Measurements from ENCODE around the gene TOP3A.
"Not testable (repeated sequence)": the region's sequence is repeated elsewhere in the genome, so short reads cannot be mapped to it uniquely, and the experiment has no call there.

Gene TOP3A

GRCh38 chr17:18323507-18324139, 8.8 kb upstream of the TOP3A start:
- no peak for DNase-seq (ENCODE audit: low read depth in 1 of 2, low spot score in 1 of 2)

GRCh38 chr17:18323007-18323406, 8.2 kb upstream of the TOP3A start:
- DNase-seq (ENCODE audit: low read depth in 1 of 2, low spot score in 1 of 2) = no peak

- no peak for DNase-seq (ENCODE audit: low read depth in 1 of 2, low spot score in 1 of 2)
These were observed 7.7 kb upstream of the TOP3A start for GRCh38 chr17:18322522-18322921.

GRCh38 chr17:18321309-18321708, 6.5 kb upstream of the TOP3A start:
- DNase-seq (ENCODE audit: low read depth in 1 of 2, low spot score in 1 of 2) = no peak

- no peak for DNase-seq (ENCODE audit: low read depth in 1 of 2, low spot score in 1 of 2)
These were observed 5.5 kb upstream of the TOP3A start for GRCh38 chr17:18320301-18320700.

DNA sequence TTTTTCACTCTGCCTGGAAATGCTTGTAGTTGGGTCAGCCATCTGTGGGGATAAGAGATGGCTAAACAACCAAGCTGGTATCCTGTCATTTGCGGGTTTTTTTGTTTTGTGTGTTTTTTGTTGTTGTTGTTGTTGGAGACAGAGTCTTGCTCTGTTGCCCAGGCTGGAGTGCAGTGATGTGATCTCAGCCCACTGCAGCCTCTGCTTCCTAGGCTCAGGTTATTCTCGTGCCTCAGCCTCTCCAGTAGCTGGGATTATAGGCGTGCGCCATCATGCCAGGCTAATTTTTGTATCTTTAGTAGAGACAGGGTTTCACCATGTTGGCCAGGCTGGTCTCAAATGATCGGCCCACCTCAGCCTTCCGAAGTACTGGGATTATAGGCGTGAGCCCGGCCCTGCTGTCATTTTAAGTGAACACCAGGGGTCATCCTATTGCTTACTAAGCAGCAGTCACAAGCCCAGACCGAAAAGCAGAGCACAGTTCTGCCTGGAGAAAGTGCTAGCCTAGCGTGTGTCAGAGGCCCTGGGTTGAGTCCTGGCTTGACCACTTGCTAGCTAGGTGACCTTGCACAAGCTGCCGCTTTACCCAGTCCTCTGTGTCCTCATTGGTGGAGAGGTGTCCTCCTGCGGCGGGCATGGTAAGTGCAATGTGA, 4.9 kb upstream of the TOP3A start:
- no peak for DNase-seq (ENCODE audit: low read depth in 1 of 2, low spot score in 1 of 2)

- DNase-seq (ENCODE audit: low read depth in 1 of 2, low spot score in 1 of 2) = no peak
These were observed 4.1 kb upstream of the TOP3A start for GRCh38 chr17:18318771-18319450.

- DNase-seq (ENCODE audit: low read depth in 1 of 2, low spot score in 1 of 2) = no peak
These were observed 3.3 kb upstream of the TOP3A start for GRCh38 chr17:18318117-18318516.

DNA sequence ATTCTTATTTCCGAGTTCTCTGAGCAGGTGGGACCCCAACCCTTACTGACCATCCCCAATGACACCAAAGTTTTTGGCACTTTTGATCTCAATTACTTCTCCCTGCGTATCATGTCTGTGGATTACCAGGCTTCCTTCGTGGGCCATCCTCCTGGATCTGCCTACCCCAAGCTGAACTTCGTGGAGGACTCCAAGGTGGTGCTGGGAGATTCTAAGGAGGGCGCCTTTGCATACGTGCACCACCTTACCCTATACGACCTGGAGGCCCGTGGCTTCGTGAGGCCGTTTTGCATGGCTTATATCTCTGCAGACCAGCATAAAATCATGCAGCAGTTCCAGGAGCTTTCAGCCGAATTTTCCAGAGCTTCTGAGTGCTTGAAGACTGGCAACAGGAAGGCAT, 1.2 kb upstream of the TOP3A start:
- no peak for DNase-seq (ENCODE audit: low read depth in 1 of 2, low spot score in 1 of 2)

GRCh38 chr17:18315562-18315922, 748 bp upstream of the TOP3A start:
- no peak for DNase-seq (ENCODE audit: low read depth in 1 of 2, low spot score in 1 of 2)

- no peak for DNase-seq (ENCODE audit: low read depth in 1 of 2, low spot score in 1 of 2)
These were observed 599 bp downstream of the TOP3A start for GRCh38 chr17:18314059-18314730.

GRCh38 chr17:18309202-18309601, 5.6 kb downstream of the TOP3A start:
- DNase-seq (ENCODE audit: low read depth in 1 of 2, low spot score in 1 of 2) = no peak

DNA sequence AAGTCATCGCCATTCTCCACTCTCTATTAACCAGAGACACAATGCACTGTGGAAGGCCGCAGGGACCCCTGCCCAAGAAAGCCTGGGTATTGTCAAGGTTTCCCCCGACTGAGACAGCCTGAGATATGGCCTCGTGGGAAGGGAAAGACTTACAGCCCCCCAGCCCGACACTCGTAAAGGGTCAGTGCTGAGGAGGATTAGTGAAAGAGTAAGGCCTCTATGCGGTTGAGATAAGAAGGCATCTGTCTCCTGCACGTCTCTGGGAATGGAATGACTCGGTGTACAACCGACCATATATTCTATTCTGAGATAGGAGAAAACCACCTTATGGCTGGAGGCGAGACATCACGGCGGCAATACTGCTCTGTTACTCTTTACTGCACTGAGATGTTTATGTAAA, 11.6 kb downstream of the TOP3A start:
- not testable (repeated sequence) for DNase-seq (ENCODE audit: low read depth in 1 of 2, low spot score in 1 of 2)

DNA sequence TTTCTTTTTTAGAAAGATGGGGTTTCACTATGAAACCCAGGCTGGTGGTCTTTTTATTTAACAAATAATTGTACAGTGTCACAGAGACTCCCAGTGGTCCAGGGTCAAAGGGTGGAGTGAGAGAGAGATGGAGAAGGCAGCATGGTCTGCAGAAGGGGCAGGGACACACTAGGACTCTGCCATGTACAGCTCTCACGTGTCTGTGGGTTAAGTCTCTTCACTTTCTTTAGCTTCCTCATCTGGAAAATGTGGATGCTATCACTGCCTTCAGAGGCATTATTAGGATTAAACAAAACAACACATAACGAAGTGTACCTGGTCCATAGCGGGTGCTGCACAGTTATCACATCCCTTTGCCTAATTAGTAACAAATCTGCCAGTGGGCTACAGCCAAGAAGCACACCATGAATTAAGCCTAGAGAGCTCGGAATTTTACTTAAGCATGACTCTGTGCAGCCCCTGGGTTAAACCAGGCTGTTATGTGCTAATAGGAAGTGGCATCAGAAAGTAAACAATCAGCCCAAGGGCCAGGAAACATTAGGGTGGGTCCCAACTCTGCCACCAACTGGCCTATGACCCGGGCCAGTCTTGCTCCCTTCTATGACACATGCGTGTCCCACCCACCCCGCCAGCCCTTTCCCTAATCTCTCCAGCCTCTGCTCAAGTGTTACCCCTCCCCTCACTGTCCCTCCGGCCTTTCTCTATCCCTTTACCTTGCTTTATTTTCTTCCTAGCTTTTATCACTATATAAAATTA, 13.9 kb downstream of the TOP3A start:
- no peak for DNase-seq (ENCODE audit: low read depth in 1 of 2, low spot score in 1 of 2)

- not testable (repeated sequence) for DNase-seq (ENCODE audit: low read depth in 1 of 2, low spot score in 1 of 2)
These were observed 16.7 kb downstream of the TOP3A start for GRCh38 chr17:18298061-18298460.

GRCh38 chr17:18291718-18292540, 22.9 kb downstream of the TOP3A start:
- no peak for DNase-seq (ENCODE audit: low read depth in 1 of 2, low spot score in 1 of 2)

DNA sequence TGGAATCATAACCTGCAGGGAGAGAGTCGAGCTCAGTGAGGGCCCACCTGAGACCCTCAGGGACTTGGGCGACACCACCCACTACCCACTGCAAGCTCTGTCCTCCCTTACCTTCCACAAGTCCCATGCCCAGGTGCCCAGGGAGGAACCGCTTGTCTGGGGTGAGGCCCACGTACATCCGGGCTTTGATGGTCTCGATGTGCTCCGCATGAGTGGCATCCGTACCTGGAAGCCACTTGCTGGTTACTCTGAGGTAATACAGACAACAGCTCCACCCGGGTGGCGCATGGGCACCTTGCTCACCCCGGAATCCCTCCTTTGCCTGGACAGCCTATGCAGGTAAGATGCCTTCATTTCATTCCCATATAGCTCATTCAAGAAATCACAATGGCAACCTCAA, 29.5 kb downstream of the TOP3A start:
- no peak for DNase-seq (ENCODE audit: low read depth in 1 of 2, low spot score in 1 of 2)

DNA sequence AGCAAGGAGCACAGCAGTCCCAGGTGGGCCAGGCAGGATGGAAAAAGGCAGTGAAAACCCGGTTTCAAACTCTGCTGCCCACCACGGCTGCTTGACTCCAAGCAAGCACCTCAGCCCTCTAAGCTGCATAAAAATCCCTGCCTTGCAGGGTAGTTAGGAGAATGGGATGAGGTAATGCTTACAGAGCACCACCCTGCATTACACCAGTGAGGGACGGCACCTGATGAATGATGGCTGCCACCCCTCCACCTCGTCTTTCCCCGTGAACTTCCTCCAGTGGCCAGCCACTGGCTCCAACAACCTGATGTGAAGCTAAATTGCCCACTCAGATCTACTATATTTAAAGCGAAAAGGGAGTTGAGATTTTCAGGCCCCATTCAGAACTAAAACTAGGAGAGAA, 33.0 kb downstream of the TOP3A start:
- no peak for DNase-seq (ENCODE audit: low read depth in 1 of 2, low spot score in 1 of 2)

GRCh38 chr17:18280766-18281371, 33.9 kb downstream of the TOP3A start:
- no peak for DNase-seq (ENCODE audit: low read depth in 1 of 2, low spot score in 1 of 2)

DNA sequence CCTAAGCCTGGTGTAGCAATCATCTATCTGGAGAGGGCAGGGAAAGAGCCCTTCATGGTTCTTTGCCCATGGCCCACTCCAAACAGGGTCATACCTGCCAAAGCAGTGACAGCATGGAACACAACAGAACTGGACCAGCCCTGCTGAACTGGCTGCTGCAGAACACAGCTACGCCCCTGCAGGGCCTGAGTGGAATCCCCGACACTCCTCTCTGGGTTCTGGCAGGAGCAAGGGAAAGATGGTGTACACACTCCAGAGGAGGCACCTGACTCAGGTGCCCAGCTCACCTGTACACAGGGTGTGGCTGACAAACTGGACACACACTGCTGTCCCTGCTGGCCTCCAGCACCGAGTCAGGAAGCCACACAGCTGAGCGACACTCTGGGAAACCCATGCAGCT, 34.5 kb downstream of the TOP3A start:
- DNase-seq (ENCODE audit: low read depth in 1 of 2, low spot score in 1 of 2) = no peak

All from activated CD4-positive, alpha-beta T cell treated with anti-CD3 and anti-CD28 coated beads, Interleukin-2, amount 50 U/mL, for 24 hours (primary cell).